PC-3 (cell line): ENCODE results near the gene CIZ1. TPM values are rescaled to one million over a fixed set of nuclear protein-coding genes. Genes with fewer than 3 reads are reported as not detected.
A peak's percentile ranks its signal among the peaks of the same experiment; 100 is the strongest.

Experiments
- ATAC-seq: fragments of 200-7000 bp; cut with Tn5 transposase; 2 replicates; pipeline ENCODE4 v1.9.1; 2020; ENCODE audit warnings: mild to moderate bottlenecking, moderate library complexity
- Bru-seq: library from RNA; stranded (reverse); fragments of 400-500 nt; gene quantifications from one replicate; lab custom pipeline; 2021; lab: Mats Ljungman, UMichigan
- BruChase-seq, 2 experiments: library from RNA; stranded (reverse); fragments of 400-500 nt; gene quantifications; one replicate each; lab custom pipeline; 2021; lab: Mats Ljungman, UMichigan
- BruUV-seq: library from RNA; stranded (reverse); fragments of 400-500 nt; replicated peaks from 2 replicates; lab custom pipeline; 2021; lab: Mats Ljungman, UMichigan
- CTCF ChIA-PET: fragments of 300-600 bp; sonication (Branson Sonifier 250); formaldehyde crosslinking; loops from one replicate; lab custom pipeline; 2022; ENCODE audit warnings: antibody characterized with exemption; lab: Charles Lee
- POLR2A ChIA-PET: fragments of 300-600 bp; sonication (Branson Sonifier 250); formaldehyde crosslinking; loops from one replicate; lab custom pipeline; 2022; ENCODE audit warnings: antibody characterized with exemption; ENCODE audit not compliant: unreplicated experiment; lab: Charles Lee
- DNase-seq: peaks from one replicate; pipeline ENCODE4 v3.0.0-alpha.2; 2015
- H2AFZ ChIP-seq: fragments of 300-600 bp; sonication (generic); 2 replicates; pipeline ENCODE4 v1.6.0; 2016; ENCODE audit warnings: antibody characterized with exemption, low read length
- H3F3A ChIP-seq: fragments of 300-600 bp; sonication (generic); one replicate; pipeline ENCODE4 v1.6.0; 2017; ENCODE audit warnings: antibody characterized with exemption, low read length, control low read depth, mild to moderate bottlenecking; ENCODE audit not compliant: unreplicated experiment
- H3K27ac ChIP-seq: fragments of 300-600 bp; sonication (generic); 2 replicates; pipeline ENCODE4 v1.5.1; 2016; ENCODE audit warnings: mild to moderate bottlenecking, low read length
- H3K27me3 ChIP-seq: fragments of 300-600 bp; sonication (generic); 2 replicates; pipeline ENCODE4 v1.6.1; 2016; ENCODE audit warnings: low read length, mixed read lengths
- H3K36me3 ChIP-seq: fragments of 300-600 bp; sonication (generic); 2 replicates; pipeline ENCODE4 v1.6.1; 2016; ENCODE audit warnings: low read depth, mixed run types, low read length, mixed read lengths
- H3K4me1 ChIP-seq: fragments of 300-600 bp; sonication (generic); 2 replicates; pipeline ENCODE4 v1.5.1; 2016; ENCODE audit warnings: low read length; ENCODE audit not compliant: insufficient read depth
- H3K4me2 ChIP-seq: fragments of 300-600 bp; sonication (generic); 2 replicates; pipeline ENCODE4 v1.6.0; 2016; ENCODE audit warnings: low read length
- H3K4me3 ChIP-seq: fragments of 300-600 bp; sonication (generic); 2 replicates; pipeline ENCODE4 v1.5.1; 2016; ENCODE audit warnings: mild to moderate bottlenecking, low read length, mixed read lengths
- H3K79me2 ChIP-seq: fragments of 300-600 bp; sonication (generic); 2 replicates; pipeline ENCODE4 v1.6.1; 2017; ENCODE audit warnings: low read length, mixed read lengths
- H3K9ac ChIP-seq: fragments of 300-600 bp; sonication (generic); 2 replicates; pipeline ENCODE4 v1.6.0; 2016; ENCODE audit warnings: mild to moderate bottlenecking, low read length
- H3K9me2 ChIP-seq: fragments of 300-600 bp; sonication (generic); replicated peaks from 2 replicates; pipeline ENCODE4 v1.6.1; 2016; ENCODE audit warnings: mixed run types, low read length, mixed read lengths
- H3K9me3 ChIP-seq: fragments of 300-600 bp; sonication (generic); 2 replicates; pipeline ENCODE4 v1.6.1; 2016; ENCODE audit warnings: low read length, mixed read lengths
- H4K20me1 ChIP-seq: fragments of 300-600 bp; sonication (generic); 2 replicates; pipeline ENCODE4 v1.6.1; 2016; ENCODE audit warnings: low read length, mixed read lengths
- CTCF ChIP-seq: fragments of 300-600 bp; sonication (generic); conservative IDR thresholded peaks from 2 replicates; pipeline ENCODE4 v1.5.1; 2017; ENCODE audit warnings: antibody characterized with exemption, low read depth, mild to moderate bottlenecking, low read length
- EZH2 ChIP-seq: fragments of 300-600 bp; sonication (generic); IDR thresholded peaks from one replicate; pipeline ENCODE4 v1.6.1; 2017; ENCODE audit warnings: antibody characterized with exemption, mild to moderate bottlenecking, low read length; ENCODE audit not compliant: unreplicated experiment
- EZH2phosphoT487 ChIP-seq: fragments of 300-600 bp; sonication (generic); IDR thresholded peaks from 2 replicates; pipeline ENCODE4 v1.6.1; 2018; ENCODE audit warnings: mild to moderate bottlenecking, antibody characterized with exemption, low read length, borderline replicate concordance
- intact Hi-C: fragments of 100-400 bp; cut with micrococcal nuclease; formaldehyde crosslinking; loops from 2 replicates; pipeline ENCODE4 v1.9.0; 2023
- long read RNA-seq: library from polyadenylated mRNA; unstranded; transcript quantifications from one replicate; pipeline ENCODE4 v2.0.0, GENCODE V29; 2021; ENCODE audit not compliant: unreplicated experiment
- total RNA-seq: library from RNA; depleted of rRNA; stranded (reverse); fragments of >200 nt; gene quantifications from 2 replicates; pipeline ENCODE4 v1.2.3, GENCODE V29; 2014; rRNA removed

The CIZ1 gene
- total RNA-seq (46.1 and 67.7 TPM in 2 replicates), Bru-seq, nascent RNA (percentile 58 among the genes with signal in this experiment), BruChase-seq, experiment 1, labeled RNA remaining after a 6-hour chase (percentile 72 among the genes with signal in this experiment), BruChase-seq, experiment 2, labeled RNA remaining after a 2-hour chase (percentile 64 among the genes with signal in this experiment)
- long read RNA-seq, transcript CIZ1-204 (17 exons, 2,984 nt) = major isoform, 42 of 239 reads
- long read RNA-seq, partial matches to known transcripts = 116 of 239 reads
- long read RNA-seq, other reads (novel, unspliced or antisense) = 75 of 239 reads

- Histone ChIP-seq H3K4me3 (peak within 1 kb of the TSS; percentile 89), H2AFZ (peak within 1 kb of the TSS; percentile 96), H3K27me3 (no peaks in the 10 kb centered on the region), H3K4me1 (peaks cover 9% of the 10 kb centered on the region; the same call in 1 of the 2 replicates), H3K9me3 (no peaks in the 10 kb centered on the region), H3K4me2 (peak within 1 kb of the TSS; percentile 92), H3K9ac (peak within 1 kb of the TSS; percentile 92), H3K79me2 (peaks cover 15% of the 10 kb centered on the region), H3K36me3 (0 out of 2 replicates have a peak, but pooled peaks cover 3% of the 10 kb centered on the region), H3K27ac (peak within 1 kb of the TSS; percentile 37), H3K9me2 (no peaks in the 10 kb centered on the region), H4K20me1 (no peaks in the 10 kb centered on the region), H3F3A (no peaks in the 10 kb centered on the region)
- CTCF ChIA-PET = no interaction called here
- TF ChIP-seq EZH2phosphoT487 = no peak
- peak; percentile 66 for TF ChIP-seq CTCF
- no peak for TF ChIP-seq EZH2
- BruUV-seq = no TSS peak
- intact Hi-C loops = no loop called here
- POLR2A ChIA-PET = no interaction called here
- ATAC-seq = peak; percentile 69
- peak; percentile 72 for DNase-seq
These were observed at the start of gene CIZ1 for GRCh38 chr9:128191406-128192046. Gene CIZ1 (minus strand): TSS chr9:128191572. CDS start chr9:128190857, 715 bp downstream.

GRCh38 chr9:128233817-128234406, 42.5 kb upstream of the CIZ1 start:
- no peaks in the 10 kb centered on the region for H3K4me1 ChIP-seq
- TF ChIP-seq EZH2 (no peak), EZH2phosphoT487 (no peak), CTCF (no peak)
- CTCF ChIA-PET = no interaction called here
- H3K9me2 ChIP-seq = no peaks in the 10 kb centered on the region
- intact Hi-C loops = no loop called here
- DNase-seq (no peak), ATAC-seq (no peak)
- POLR2A ChIA-PET = no interaction called here
- H3K27ac ChIP-seq = no peak overlapping the region
- H4K20me1 ChIP-seq = no peaks in the 10 kb centered on the region
- no peaks in the 10 kb centered on the region for H3K27me3 ChIP-seq
- H2AFZ ChIP-seq = no peak overlapping the region
- H3F3A ChIP-seq = no peaks in the 10 kb centered on the region
- no peaks in the 10 kb centered on the region for H3K36me3 ChIP-seq
- H3K9me3 ChIP-seq = no peaks in the 10 kb centered on the region
- H3K4me3 ChIP-seq = no peak overlapping the region
- BruUV-seq = no TSS peak
- no peak overlapping the region for H3K9ac ChIP-seq
- no peak overlapping the region for H3K4me2 ChIP-seq
- no peaks in the 10 kb centered on the region for H3K79me2 ChIP-seq
